H1 (cell line): ENCODE results near the gene ELP1. TPM values are rescaled to one million over a fixed set of nuclear protein-coding genes. Genes with fewer than 3 reads are reported as not detected.

Source experiments
- CTCF ChIA-PET: fragments of 300-600 bp; sonication (Branson Sonifier 250); formaldehyde crosslinking; loops from one replicate; lab custom pipeline; 2021; ENCODE audit not compliant: partially characterized antibody; lab: Charles Lee
- POLR2A ChIA-PET: fragments of 300-600 bp; sonication (Branson Sonifier 250); formaldehyde crosslinking; loops from one replicate; lab custom pipeline; 2021; ENCODE audit warnings: inconsistent platforms; ENCODE audit not compliant: partially characterized antibody; lab: Charles Lee
- DNase-seq, 2 experiments: peaks; one replicate each; pipeline versions ENCODE4 v3.0.0 to v3.0.0-alpha.2; 2010 to 2022; ENCODE audit warnings: low spot score in 2 of 2, low read depth in 1 of 2, mixed read lengths in 1 of 2
- FAIRE-seq: peaks from 2 replicates; lab custom pipeline; 2011; peaks lifted over from hg19 to GRCh38; lab: Jason Lieb, UNC
- H2AFZ ChIP-seq: 2 replicates; pipeline ENCODE4 v1.8.1; 2012; ENCODE audit warnings: low read length, inconsistent platforms
- H2AK5ac ChIP-seq: 2 replicates; pipeline ENCODE4 v1.6.1; 2013; ENCODE audit warnings: low read depth, low read length
- H2BK120ac ChIP-seq: replicated peaks from 2 replicates; pipeline ENCODE3; 2013; ENCODE audit warnings: low read depth, low read length, inconsistent platforms
- H2BK12ac ChIP-seq: 2 replicates; pipeline ENCODE4 v1.6.1; 2013; ENCODE audit warnings: low read depth, low read length
- H2BK15ac ChIP-seq: 2 replicates; pipeline ENCODE4 v1.6.1; 2013; ENCODE audit warnings: low read length
- H2BK20ac ChIP-seq: 2 replicates; pipeline ENCODE4 v1.6.1; 2013; ENCODE audit warnings: low read length
- H2BK5ac ChIP-seq: 2 replicates; pipeline ENCODE4 v1.6.1; 2013; ENCODE audit warnings: low read depth, low read length
- H3K14ac ChIP-seq: 2 replicates; pipeline ENCODE4 v1.6.1; 2013; ENCODE audit warnings: inconsistent platforms; ENCODE audit not compliant: insufficient read length
- H3K18ac ChIP-seq: 2 replicates; pipeline ENCODE4 v1.6.1; 2013; ENCODE audit warnings: low read length; ENCODE audit errors: extremely low read depth
- H3K23ac ChIP-seq: 2 replicates; pipeline ENCODE4 v1.6.1; 2013; ENCODE audit warnings: inconsistent platforms; ENCODE audit not compliant: insufficient read length
- H3K23me2 ChIP-seq: 2 replicates; pipeline ENCODE4 v1.6.1; 2013; ENCODE audit warnings: low read depth, low read length
- H3K27ac ChIP-seq: 2 replicates; pipeline ENCODE4 v1.6.1; 2011; ENCODE audit warnings: low read depth, low read length, inconsistent platforms
- H3K27me3 ChIP-seq, 4 experiments: replicated peaks in 1 of 4; 1 replicate in 1 of 4; 2 replicates in 3 of 4; pipeline versions ENCODE4 v1.6.1 to v1.8.1; 2011 to 2013; ENCODE audit warnings: low read length in 3 of 4, mild to moderate bottlenecking in 3 of 4, inconsistent platforms in 2 of 4, mixed read lengths in 2 of 4, moderate library complexity in 1 of 4; ENCODE audit not compliant: control insufficient read depth in 3 of 4, insufficient read depth in 3 of 4; ENCODE audit errors: extremely low read depth in 1 of 4
- H3K36me3 ChIP-seq, 4 experiments: 2 replicates each; pipeline versions ENCODE4 v1.6.1 to v1.8.1; 2011 to 2013; ENCODE audit warnings: mild to moderate bottlenecking in 4 of 4, low read length in 3 of 4, moderate library complexity in 2 of 4, control low read depth in 1 of 4, inconsistent platforms in 1 of 4; ENCODE audit not compliant: insufficient read depth in 4 of 4, control insufficient read depth in 2 of 4
- H3K4ac ChIP-seq: replicated peaks from 2 replicates; pipeline ENCODE3; 2013; ENCODE audit warnings: low read length, low read depth, mixed read lengths, inconsistent platforms; ENCODE audit not compliant: insufficient read length
- H3K4me1 ChIP-seq, 4 experiments: replicated peaks in 1 of 4; 1 replicate in 1 of 4; 2 replicates in 3 of 4; pipeline versions ENCODE4 v1.6.1 to v1.8.1; 2011 to 2013; ENCODE audit warnings: low read length in 3 of 4, inconsistent platforms in 2 of 4, mixed read lengths in 1 of 4; ENCODE audit not compliant: insufficient read depth in 4 of 4, control insufficient read depth in 3 of 4
- H3K4me2 ChIP-seq, 2 experiments: 2 replicates each; pipeline versions ENCODE4 v1.6.1 to v1.8.1; 2011 to 2013; ENCODE audit warnings: low read depth in 2 of 2, low read length in 2 of 2, control low read depth in 1 of 2, inconsistent platforms in 1 of 2, mild to moderate bottlenecking in 1 of 2; ENCODE audit not compliant: insufficient read depth in 1 of 2
- H3K4me3 ChIP-seq, 4 experiments: fragments of 200-600, 300-600 bp in 1 of 4; sonication (generic), shearing (Covaris generic), sonication (Bioruptor Twin) in 1 of 4; 2 replicates each; pipeline versions ENCODE4 v1.5.1 to v1.8.1; 2011 to 2016; ENCODE audit warnings: low read length in 4 of 4, low read depth in 3 of 4, control low read depth in 2 of 4, inconsistent platforms in 2 of 4, mild to moderate bottlenecking in 2 of 4, mixed read lengths in 1 of 4, moderate library complexity in 1 of 4; ENCODE audit not compliant: insufficient read depth in 2 of 4; ENCODE audit errors: extremely low read depth in 1 of 4
- H3K56ac ChIP-seq: replicated peaks from 2 replicates; pipeline ENCODE3; 2013; ENCODE audit warnings: low read depth, mild to moderate bottlenecking, mixed read lengths, low read length, inconsistent platforms; ENCODE audit not compliant: insufficient read length
- H3K79me1 ChIP-seq: 2 replicates; pipeline ENCODE4 v1.6.1; 2013; ENCODE audit warnings: low read depth, low read length, control low read depth
- H3K79me2 ChIP-seq, 2 experiments: 2 replicates each; pipeline versions ENCODE4 v1.6.1 to v1.8.1; 2012 to 2013; ENCODE audit warnings: low read length in 2 of 2, mild to moderate bottlenecking in 2 of 2, inconsistent platforms in 1 of 2; ENCODE audit not compliant: insufficient read depth in 2 of 2, control insufficient read depth in 1 of 2
- H3K9ac ChIP-seq, 4 experiments: replicated peaks in 1 of 4; 1 replicate in 1 of 4; 2 replicates in 3 of 4; pipeline versions ENCODE4 v1.6.1 to v1.8.1; 2011 to 2013; ENCODE audit warnings: low read depth in 3 of 4, low read length in 3 of 4, control low read depth in 2 of 4, mild to moderate bottlenecking in 2 of 4, moderate library complexity in 2 of 4, inconsistent platforms in 1 of 4; ENCODE audit errors: extremely low read depth in 1 of 4
- H3K9me3 ChIP-seq, 2 experiments: 2 replicates each; pipeline versions ENCODE4 v1.6.1 to v1.8.1; 2012 to 2013; ENCODE audit warnings: mild to moderate bottlenecking in 2 of 2, moderate library complexity in 2 of 2, control low read depth in 1 of 2, inconsistent platforms in 1 of 2, low read depth in 1 of 2, low read length in 1 of 2, mixed read lengths in 1 of 2; ENCODE audit not compliant: insufficient read depth in 2 of 2
- H4K20me1 ChIP-seq, 2 experiments: replicated peaks in 1 of 2; 2 replicates each; pipeline versions ENCODE3 to v1.8.1; 2011 to 2013; ENCODE audit warnings: inconsistent platforms in 2 of 2, low read length in 2 of 2, mild to moderate bottlenecking in 1 of 2; ENCODE audit not compliant: insufficient read depth in 2 of 2, control insufficient read depth in 1 of 2
- H4K5ac ChIP-seq: 2 replicates; pipeline ENCODE4 v1.6.1; 2013; ENCODE audit warnings: low read length, low read depth, mixed read lengths, inconsistent platforms; ENCODE audit not compliant: insufficient read length
- H4K8ac ChIP-seq: 2 replicates; pipeline ENCODE4 v1.8.0; 2013; ENCODE audit warnings: mild to moderate bottlenecking, moderate library complexity, low read length, inconsistent platforms; ENCODE audit not compliant: insufficient read depth; ENCODE audit errors: extremely low read depth
- H4K91ac ChIP-seq: replicated peaks from 2 replicates; pipeline ENCODE3; 2013; ENCODE audit warnings: low read length, mixed read lengths, inconsistent platforms; ENCODE audit not compliant: insufficient read length
- BCL11A ChIP-seq, 2 experiments: IDR thresholded peaks; one replicate each; pipeline ENCODE4 v1.6.1; 2011; ENCODE audit warnings: low read depth in 2 of 2, low read length in 2 of 2, mild to moderate bottlenecking in 2 of 2
- HDAC2 ChIP-seq, 2 experiments: fragments of 300-600 bp in 1 of 2; sonication (generic) in 1 of 2; IDR thresholded peaks; 2 replicates each; pipeline ENCODE4 v1.6.1; 2011 to 2012; ENCODE audit warnings: low read depth in 2 of 2, low read length in 2 of 2, mild to moderate bottlenecking in 2 of 2, moderate library complexity in 2 of 2, borderline replicate concordance in 1 of 2, inconsistent platforms in 1 of 2
- RFX5 ChIP-seq: IDR thresholded peaks from 2 replicates; pipeline ENCODE4 v1.6.1; 2011; ENCODE audit warnings: low read depth, low read length, improper control_type of control experiment, borderline replicate concordance
- RXRA ChIP-seq: IDR thresholded peaks from 2 replicates; pipeline ENCODE4 v1.6.1; 2011; ENCODE audit warnings: low read depth, mild to moderate bottlenecking, low read length, moderate library complexity; ENCODE audit not compliant: insufficient read depth
- TEAD4 ChIP-seq: IDR thresholded peaks from 2 replicates; pipeline ENCODE4 v1.6.1; 2012; ENCODE audit warnings: low read depth, low read length, inconsistent platforms, mixed read lengths
- ZNF274 ChIP-seq: IDR thresholded peaks from 2 replicates; pipeline ENCODE4 v1.7.0; 2012; ENCODE audit warnings: low read length, borderline replicate concordance; ENCODE audit errors: extremely low read depth
- WGBS, 2 experiments: shearing (Covaris generic) in 1 of 2; methylation state at CpG; one replicate each; pipeline versions ENCODE4 v1.1.6 to v1.1.7; 2013 to 2015; ENCODE audit warnings: low lambda C conversion rate in 2 of 2, mixed read lengths in 2 of 2, inconsistent platforms in 1 of 2, low coverage in 1 of 2, missing lambda C conversion rate in 1 of 2; ENCODE audit not compliant: insufficient replicate concordance in 2 of 2, insufficient coverage in 1 of 2, insufficient read length in 1 of 2; ENCODE audit errors: extremely low coverage in 1 of 2, missing lambda C conversion rate in 1 of 2; 5-methylcytosine and 5-hydroxymethylcytosine counted together
- polyA plus RNA-seq, 7 experiments: library from polyadenylated mRNA; depleted of rRNA in 3 of 7; stranded (reverse) in 5 of 7; unstranded in 2 of 7; fragments of >200 nt in 5 of 7; fragments of 200-250 nt in 2 of 7; gene quantifications; 1 replicate in 5 of 7; 2 replicates in 1 of 7; 4 replicates in 1 of 7; pipeline versions ENCODE4 v1.2.1 to v1.2.3, GENCODE V29; 2011 to 2013; ENCODE audit warnings: missing spikeins in 2 of 7, mixed read lengths in 2 of 7
- total RNA-seq: library from RNA; stranded (reverse); fragmentation: NEBNext Ultra II Directional; extraction: Animal tissue kit (Norgen Biotek cat#: 25700); gene quantifications from 2 replicates; pipeline ENCODE4 v1.2.1, GENCODE V29; 2021
- TF ChIP-seq, protein P1 (sequence below): IDR thresholded peaks from 2 replicates; pipeline ENCODE4 v1.6.1; 2012; ENCODE audit warnings: inconsistent platforms

The ELP1 gene
- total and polyA plus RNA-seq, 2 of the 8 experiments (the other 6 are each of a cell fraction or from before 2014, with no cell fraction given): 13.9 to 31.3 TPM

- H4K5ac ChIP-seq: no peak overlapping the region
- no peak overlapping the region for H3K27ac ChIP-seq
- no peak overlapping the region for H3K56ac ChIP-seq
- 79% methylated on average over 2 of the region's 2 CpGs; no CpG with 5 or more reads in 1 of the 2 experiments for WGBS, 2 experiments
- H2BK120ac ChIP-seq: no peak overlapping the region
- H3K23me2 ChIP-seq: no peaks in the 10 kb centered on the region
- H2BK15ac ChIP-seq: no peak overlapping the region
- TF ChIP-seq RFX5: no peak
- TF ChIP-seq, protein P1, sequence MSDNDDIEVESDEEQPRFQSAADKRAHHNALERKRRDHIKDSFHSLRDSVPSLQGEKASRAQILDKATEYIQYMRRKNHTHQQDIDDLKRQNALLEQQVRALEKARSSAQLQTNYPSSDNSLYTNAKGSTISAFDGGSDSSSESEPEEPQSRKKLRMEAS: no peak
- TF ChIP-seq HDAC2 (IDR thresholded peaks at IDR 0.05; ENCODE audit: borderline replicate concordance in 1 of 2, low read depth in 2 of 2, low read length in 2 of 2): no peak
- no peak for TF ChIP-seq TEAD4
- no peak for TF ChIP-seq ZNF274
- no peak for TF ChIP-seq RXRA
- no peak for TF ChIP-seq BCL11A (IDR thresholded peaks at IDR 0.05; ENCODE audit: low read depth in 2 of 2, low read length in 2 of 2)
- TF ChIP-seq, all 59 proteins: peak for 0
- Histone ChIP-seq H2AFZ (no peak overlapping the region), H3K79me2 (no peaks in the 10 kb centered on the region), H3K9ac (no peak overlapping the region), H4K91ac (no peak overlapping the region), H3K9me3 (no peaks in the 10 kb centered on the region), H3K4me3 (no peak overlapping the region), H3K79me1 (no peaks in the 10 kb centered on the region), H3K27me3 (no peaks in the 10 kb centered on the region), H4K8ac (no peak overlapping the region), H3K14ac (no peak overlapping the region), H3K23ac (no peak overlapping the region), H4K20me1 (no peaks in the 10 kb centered on the region), H3K4ac (no peak overlapping the region), H2BK5ac (no peak overlapping the region), H3K36me3 (peaks cover 0 to 4% (median 2%) of the 10 kb centered on the region in 4 experiments; a peak in 4 of 8 replicates), H2AK5ac (no peak overlapping the region), H2BK20ac (no peak overlapping the region), H3K4me1 (no peaks in the 10 kb centered on the region), H2BK12ac (no peak overlapping the region), H3K4me2 (no peak overlapping the region), H3K18ac (no peak overlapping the region)
- ChIA-PET CTCF (interaction anchor here (8.0 kb wide), 1 partner anchor 9 kb away, joined by 40 read pairs; no protein-coding TSS in a partner anchor), POLR2A (no interaction called here)
- DNase-seq (no peak), FAIRE-seq (no peak)
Measured at GRCh38 chr9:108961151-108961550, 27.2 kb upstream of the ELP1 start.
